GM19468 (cell line): Measurements from ENCODE around the gene CEP95.
"Not testable (repeated sequence)": the region's sequence is repeated elsewhere in the genome, so short reads cannot be mapped to it uniquely, and the experiment has no call there.

Source experiments
- ATAC-seq: cut with Tn5 transposase; IDR thresholded peaks from one replicate; pipeline ENCODE4 v1.9.1; 2021; ENCODE audit warnings: mild to moderate bottlenecking, moderate library complexity, moderate number of reproducible peaks; ENCODE audit not compliant: unreplicated experiment; ENCODE audit errors: extremely low read depth

Gene CEP95, protein sequence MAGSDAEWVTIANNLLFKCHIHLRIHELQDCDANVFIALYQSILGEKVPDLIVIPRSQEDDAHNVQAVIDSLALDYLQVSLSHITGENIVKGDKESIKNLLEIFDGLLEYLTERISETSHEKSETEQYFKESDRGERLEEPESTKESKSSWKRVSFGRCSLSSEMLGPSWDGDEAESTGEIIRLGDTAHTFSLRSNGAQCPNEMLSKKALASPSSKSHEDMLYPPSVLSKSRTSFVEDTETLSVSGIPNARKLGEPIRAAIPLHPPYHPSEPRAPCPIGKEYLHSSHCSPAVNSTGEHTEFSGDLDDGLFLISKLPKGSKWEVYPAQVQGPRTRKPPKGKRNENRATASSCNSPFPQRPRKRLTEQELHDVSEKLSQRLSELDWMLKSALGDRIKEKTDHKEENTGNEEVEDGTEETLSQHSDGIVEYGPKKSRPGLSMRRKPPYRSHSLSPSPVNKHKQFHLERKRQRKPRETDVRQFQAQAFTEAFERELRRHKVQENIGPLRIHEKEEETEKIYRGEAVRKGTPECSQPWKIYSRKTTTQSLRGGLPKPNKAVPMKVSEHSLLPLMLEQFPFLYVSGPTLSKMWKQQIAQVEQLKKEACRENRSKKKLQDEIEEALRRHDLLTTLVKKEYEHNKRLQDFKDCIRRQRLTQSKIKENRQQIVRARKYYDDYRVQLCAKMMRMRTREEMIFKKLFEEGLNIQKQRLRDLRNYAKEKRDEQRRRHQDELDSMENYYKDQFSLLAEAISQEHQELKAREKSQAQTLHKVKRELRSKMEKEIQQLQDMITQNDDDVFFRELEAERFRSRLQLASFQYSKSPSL

DNA sequence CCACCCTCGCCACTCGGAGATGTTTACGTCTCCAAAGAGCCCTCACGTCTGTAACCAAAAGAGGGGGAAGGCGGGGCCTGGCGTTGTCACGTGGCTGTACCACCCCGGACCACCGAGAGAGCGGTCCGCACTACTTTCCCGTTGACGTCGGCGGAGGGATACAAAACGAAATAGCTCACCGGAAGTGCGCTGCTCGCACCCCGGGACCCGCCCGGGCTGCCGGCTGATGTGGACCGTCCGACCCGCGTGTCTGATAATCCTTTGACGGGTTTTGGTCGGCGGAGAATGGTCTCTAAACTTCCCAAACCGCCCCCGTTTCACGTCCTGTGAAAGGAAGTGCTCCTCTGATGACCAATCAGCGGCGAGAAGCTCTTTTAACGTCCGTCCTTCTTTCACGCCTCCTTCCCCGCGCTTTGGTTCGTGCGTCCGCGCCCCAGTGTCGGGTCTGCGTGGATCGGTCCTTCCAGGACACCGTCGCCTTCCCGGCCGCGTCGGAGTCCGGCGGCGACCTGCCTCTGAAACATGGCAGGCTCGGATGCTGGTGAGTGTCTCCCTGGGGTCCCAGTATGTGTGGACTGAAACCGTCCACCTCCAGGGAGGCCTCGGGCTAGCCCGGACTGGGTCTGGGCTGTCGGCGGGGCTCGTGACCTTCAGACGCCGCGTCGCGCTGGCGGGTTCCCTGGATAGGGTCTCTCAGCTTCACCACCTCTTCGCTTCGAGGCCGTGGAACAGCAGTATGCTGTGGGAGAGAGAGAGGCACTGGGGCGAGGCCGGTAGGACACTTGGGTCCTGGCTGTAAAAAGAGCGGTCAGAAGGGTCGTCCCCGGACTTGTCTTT lies at the start of gene CEP95:
TSS of gene CEP95 (plus strand) at position 402 of the 837 bp plus-strand sequence. CDS start at position 523, 121 bp downstream.
- peak; percentile 40 for ATAC-seq

DNA sequence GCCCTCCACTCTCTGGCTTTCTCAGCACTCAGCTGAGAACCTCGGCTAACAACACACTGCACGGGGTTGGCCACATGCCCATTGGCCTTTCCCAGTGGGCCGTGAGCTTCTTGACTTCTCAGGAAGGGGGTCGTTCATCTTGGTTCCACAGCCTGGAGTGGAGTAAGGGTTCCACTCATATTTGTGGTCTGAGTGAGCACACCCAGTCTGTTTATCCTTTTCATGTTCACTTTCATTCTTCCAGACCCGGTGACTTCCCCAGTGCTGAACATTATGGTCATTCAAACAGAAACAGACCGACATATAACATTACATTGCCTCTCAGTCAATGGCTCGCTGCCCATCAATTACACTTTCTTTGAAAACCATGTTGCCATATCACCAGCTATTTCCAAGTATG lies 49.6 kb upstream of the CEP95 start:
- no peak for ATAC-seq

DNA sequence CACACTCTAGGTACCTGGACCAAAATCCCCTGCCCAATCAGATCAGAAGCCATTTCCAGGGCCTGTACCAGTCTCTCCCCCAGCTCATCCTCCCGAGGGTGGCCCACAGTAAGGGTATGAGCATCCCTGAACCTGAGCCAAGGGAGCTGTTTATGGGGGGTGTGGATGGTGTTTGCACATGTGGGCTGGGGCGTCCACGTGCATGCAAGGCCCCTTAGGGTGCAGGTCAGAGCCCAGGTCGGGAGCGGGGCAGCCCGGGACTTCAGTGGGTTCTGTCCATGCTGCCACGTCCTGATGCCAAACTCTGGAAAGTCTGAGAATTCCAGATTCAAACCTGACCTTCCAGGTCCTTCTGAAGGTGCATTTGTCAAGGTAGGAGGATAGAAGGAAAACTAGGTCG lies 48.0 kb upstream of the CEP95 start:
- no peak for ATAC-seq

DNA sequence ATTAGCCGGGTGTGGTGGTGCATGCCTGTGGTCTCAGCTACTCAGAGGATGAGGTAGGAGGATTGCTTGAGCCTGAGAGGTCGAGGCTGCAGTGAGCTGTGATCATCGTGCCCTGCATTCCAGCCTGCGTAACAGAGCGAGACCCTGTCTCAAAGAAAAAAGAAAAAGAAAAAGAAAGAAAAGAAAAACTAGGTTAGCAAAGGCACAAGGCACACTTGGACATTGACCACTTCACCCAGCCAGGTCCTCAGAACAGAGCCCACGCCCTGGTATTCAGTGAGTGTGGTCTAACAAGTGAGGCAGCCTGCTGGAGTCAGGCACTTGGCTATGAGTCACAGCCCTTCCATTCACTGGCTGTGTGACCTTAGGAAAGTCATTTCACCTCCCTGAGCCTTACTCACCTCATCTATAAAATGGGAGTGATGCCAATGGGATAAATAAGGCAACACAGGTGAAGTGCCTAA lies 47.5 kb upstream of the CEP95 start:
- no peak for ATAC-seq

DNA sequence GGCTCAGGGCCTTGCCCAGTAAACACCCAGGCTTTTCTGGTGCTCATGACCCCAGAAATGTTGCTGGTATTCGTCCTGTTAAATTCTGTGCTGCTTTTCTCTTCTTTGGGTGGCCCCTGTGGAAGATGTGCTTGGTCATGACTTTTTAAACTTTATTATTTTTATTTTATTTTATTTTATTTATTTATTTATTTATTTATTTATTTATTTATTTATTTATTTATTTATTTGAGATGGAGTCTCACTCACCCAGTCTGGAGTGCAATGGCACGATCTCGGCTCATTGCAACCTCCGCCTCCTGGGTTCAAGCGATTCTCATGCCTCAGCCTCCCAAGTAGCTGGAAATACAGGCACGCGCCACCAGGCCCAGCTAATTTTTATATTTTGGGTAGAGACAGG lies 47.0 kb upstream of the CEP95 start:
- ATAC-seq: not testable (repeated sequence)

DNA sequence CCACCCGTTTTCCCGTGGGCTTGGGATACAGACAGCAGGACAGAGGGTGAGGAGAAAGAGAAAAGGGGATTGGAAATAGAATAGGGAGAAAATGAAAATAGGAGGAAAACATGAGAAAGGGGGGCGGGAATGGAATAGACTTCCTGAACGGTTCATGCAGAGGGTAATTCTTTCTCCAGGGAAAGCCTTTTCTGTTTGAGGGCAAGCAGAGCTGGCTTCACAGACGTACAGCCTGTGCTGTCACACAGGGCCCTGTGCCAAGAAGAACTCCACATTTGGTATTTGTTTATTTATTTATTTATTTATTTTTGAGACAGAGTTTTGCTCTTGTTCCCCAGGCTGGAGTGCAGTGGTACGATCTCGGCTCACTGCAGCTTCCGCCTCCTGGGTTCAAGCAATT lies 45.8 kb upstream of the CEP95 start:
- no peak for ATAC-seq

DNA sequence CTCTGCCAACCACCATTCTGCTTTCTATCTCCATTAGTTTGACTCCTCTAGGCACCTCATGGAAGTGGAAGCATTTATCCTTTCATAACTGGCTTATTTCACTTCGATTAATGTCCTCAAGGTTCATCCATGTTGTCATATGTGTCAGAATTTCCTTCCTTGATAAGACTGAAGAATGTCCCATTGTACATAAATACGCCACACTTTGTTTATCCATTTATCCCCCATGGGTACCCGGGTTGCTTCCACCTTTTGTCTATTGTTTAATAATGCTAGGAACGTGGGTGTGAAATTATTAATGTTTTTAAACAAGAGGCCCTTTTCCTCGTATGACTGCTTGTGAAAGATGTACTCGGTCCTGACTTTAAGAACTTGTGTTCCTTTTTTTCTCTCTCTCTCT lies 45.0 kb upstream of the CEP95 start:
- no peak for ATAC-seq

DNA sequence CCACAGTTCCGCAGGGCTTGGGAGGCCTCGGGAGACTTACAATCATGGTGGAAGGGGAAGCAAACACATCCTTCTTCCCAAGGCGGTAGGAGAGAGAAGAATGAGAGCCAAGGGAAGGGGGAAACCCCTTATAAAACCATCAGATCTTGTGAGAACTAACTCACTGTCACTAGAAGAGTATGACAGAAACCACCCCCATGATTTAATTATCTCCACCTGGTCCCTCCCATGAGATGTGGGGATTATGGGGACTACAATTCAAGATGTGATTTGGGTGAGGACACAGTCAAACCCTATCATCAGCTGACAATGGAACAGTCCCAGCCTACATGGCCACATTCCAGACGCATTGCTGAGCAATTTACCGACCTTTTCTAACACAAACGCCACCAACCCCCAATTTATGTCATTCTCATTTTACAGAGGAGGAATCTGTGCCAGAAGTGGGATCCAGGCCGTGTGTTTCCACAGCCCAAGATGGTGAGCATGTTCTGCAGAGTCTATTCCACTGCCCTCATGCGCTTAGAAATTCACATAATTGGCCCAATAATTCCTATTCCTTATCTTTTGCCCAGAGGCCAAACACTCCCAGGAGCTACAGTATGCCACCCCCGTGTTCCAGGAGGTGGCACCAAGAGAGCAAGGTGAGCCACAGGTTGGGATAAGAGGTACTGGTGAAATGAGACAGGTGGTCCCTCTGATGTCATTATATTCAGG lies 40.6 kb upstream of the CEP95 start:
- no peak for ATAC-seq

DNA sequence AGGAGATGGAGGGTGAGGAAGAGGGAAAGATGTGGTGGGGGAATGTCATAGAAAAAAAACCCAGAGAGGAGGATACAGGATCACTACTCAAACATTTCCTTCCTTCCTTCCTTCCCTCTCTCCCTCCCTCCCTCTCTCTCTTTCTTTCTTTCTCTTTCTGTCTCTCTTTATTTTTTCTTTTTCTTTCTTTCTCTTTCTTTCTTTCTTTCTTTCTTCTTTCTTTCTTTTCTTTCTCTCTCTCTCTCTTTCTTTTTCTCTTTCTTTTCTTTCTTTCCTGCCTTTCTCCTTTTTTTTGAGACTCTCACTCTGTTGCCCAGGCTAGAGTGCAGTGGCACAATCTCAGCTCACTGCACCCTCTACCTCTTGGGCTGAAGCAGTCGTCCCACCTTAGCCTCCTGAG lies 39.9 kb upstream of the CEP95 start:
- ATAC-seq: not testable (repeated sequence)

DNA sequence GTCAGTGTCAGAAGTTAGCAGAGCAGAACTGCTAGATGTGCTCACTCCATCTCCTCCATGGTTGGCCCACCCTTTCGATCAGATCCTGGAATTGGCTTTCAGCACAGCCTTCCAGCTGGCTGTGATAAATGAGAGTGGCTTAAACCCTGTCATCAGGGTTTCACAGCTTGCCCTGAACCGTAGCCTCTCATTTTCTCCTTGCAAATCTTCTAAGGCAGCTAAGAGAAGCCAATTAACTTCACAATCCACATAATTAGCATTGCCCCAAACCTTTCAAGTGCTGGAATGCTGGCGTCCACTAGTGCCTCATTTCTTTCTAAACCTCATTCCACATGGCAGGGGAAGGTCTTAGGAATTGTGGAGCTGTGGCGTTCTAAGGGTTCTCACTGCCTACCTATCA lies 36.2 kb upstream of the CEP95 start:
- ATAC-seq: no peak

DNA sequence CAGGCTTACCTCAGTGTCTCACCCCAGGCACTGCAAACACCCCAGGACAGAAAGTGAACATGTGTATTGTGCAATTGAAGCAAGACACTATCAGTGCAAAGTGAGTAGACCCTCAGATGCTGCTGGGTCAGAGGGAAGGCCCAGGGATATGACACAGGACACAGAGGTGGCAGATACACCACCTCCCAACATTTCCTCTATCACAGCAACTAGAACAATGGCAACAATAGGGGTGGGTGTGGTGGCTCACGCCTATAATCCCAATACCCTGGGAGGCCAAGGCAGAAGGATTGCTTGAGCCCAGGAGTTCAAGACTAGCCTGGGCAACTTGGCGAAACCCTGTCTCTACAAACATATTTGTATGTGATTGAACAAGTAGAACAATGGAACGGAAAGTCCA lies 35.3 kb upstream of the CEP95 start:
- ATAC-seq: no peak

DNA sequence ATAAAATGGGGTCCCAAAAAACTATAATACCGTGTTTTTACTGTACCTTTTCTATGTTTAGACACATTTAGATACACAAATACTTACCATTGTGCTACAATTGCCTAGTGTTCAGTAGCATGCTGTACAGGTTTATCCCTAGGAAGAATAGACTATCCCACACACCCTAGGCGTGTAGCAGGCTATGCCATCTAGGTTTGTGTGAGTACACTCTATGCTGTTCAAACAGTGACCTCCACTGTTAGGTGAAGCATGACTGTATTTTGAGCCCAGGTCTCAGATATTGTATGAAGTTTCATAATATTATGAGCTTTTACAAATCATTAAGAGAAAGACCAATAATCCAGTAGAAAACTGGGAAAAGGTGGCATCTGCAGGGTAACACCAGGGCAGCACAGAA lies 34.2 kb upstream of the CEP95 start:
- no peak for ATAC-seq

DNA sequence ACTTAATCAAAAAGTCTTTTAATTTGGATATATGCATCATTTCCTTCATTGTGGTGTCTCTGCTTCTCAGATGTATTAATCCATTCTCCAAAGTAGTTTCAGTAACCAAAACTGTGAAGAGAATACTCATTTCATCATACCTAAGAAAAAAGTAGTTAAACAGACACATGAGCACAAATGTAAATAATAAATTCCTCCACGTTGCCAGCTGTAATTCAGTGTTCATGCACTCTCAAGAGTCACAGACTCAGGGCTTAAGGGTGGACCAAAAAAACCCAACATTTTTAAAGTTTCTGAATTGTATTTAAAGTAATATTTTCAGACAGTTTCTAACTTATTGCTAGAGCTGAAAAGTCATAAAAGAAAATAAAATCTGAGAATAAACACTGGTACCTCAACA lies 28.9 kb upstream of the CEP95 start:
- no peak for ATAC-seq

DNA sequence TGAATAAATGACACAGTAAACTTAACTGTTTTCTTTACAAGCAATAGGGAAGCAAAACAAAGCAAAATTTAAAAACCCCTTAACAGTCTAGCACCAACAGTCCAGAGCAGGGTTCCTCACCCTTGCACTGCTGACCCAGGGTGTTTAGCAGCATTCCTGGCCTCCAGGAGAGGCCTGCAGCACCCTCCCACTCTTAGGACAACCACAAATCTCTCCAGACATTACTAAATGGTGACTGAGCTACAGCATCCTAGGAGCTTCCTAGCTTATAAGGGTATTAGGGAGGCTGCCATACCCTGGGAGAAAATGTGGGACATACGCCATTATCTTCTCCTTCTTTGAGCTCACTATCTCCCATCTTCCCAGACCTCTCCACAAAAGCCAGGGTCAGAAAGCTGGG lies 25.8 kb upstream of the CEP95 start:
- no peak for ATAC-seq

DNA sequence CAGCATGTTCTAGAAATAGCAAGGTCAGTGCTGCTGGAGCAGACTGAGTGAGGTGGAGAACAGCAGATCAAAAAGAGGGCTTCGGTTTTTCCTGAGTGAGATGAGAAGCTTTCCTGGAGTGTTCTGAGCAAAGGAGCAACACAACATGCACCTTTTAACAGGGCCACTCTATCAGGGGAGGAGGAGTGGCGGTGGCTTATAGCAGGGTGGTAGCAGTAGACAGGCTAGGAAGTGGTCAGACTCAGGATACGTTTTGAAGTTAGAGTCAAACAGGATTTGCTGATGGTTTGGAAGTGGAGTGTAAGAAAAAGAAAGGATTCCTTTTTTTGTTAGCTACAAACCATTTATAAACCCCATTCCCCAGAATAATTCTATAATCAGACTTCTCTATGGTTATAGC lies 22.4 kb upstream of the CEP95 start:
- no peak for ATAC-seq

DNA sequence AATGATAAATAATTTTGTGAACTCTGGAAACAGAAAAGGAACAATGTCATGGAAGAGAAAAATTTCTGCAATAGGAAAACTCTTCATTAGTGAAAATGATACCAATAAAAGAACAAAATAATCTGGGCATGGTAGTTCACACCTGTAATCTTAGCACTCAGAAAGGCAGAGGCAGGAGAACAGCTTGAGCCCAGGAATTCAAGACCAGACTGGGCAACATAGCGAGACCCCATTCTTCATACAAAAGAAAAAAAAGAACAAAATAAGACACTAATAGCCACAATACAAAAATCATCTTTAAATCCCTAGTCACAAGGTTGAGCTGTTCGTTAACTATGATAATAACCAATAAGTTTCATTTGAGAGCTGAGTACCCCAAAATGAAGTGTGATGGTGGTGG lies 18.5 kb upstream of the CEP95 start:
- no peak for ATAC-seq

DNA sequence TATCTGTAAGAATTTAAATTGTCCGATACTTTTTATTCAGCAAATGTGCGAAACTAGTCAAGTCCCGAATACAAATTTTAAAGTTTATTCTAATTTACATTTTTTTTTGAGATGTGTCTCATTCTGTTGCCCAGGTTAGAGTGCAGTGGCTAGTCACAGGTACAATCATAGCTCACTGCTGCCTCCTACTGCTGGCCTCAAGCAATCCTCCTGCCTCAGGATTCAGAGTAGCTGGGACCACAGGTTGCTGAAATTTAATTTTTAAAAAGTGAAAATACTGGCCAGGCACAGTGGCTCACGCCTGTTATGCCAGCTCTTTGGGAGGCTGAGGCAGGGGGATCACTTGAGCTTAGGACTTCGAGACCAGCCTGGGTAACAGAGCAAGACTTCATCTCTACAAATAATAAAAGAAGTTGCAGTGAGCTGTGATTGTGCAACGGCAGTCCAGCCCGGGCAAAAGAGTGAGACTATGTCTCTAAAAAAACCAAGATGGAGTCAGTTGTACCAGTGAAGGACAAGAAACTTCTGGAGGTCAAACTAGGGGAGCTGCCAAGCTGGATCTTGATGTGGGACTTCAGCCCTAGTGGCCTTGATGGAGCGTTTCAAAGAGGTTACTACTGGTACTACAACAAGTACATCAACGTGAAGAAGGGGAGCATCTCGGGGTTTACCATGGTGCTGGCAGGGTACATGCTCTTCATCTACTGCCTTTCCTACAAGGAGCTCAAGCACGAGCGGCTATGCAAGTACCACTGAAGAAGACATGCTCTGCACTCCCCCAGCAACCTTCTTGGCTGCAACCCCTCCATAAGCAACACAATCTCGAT lies 15.5 kb upstream of the CEP95 start:
- ATAC-seq: no peak

DNA sequence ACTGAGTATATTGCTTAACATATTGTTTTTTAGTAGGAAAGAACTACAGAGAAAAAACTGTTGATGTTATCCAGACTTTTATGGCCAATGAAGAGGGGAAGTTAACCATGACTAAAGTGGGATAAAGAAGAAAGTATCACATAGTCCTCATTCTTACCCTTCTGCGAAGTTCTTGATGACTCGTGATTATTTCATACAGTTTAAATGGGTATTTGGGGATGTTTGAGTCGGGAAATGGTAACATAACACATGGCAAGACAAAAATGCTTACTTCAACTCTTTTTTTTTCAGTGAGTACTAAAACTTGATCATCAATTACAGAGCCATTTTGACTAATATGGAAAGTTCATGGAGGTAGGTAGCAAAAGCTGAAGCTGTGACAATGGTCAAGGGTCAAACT lies 14.8 kb upstream of the CEP95 start:
- no peak for ATAC-seq

DNA sequence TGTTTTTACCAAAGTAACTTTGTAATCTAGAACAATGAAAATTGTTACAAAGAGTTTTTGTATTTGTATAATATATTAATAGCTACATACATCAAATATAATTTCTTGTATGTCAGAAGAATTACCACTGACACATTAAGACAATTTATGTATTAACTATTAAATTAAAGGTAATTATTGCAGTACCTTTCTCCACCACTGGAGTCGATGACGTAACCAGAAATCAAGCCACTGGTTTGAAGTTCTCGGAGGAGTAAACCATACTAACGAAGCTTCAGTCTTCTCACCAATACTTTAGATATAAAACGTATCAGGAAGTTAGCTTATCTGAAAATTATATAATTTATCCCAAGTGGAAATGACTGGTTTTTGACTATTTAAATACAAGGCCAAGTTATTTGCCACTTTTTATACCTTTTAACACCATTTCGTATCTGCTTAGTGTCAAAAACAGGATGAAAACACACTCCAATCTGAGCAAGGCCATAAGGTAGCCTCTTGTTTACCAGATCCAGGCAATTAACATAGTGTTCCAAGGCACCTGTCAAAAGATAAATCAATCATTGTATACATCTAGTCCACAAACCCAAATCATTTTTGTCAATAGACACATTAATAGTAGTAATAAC lies 14.2 kb upstream of the CEP95 start:
- no peak for ATAC-seq
